Nasal cavity respiratory epithelium epithelial cell of viscerocranial mucosa (primary cell): Measurements from ENCODE around the gene MRPS21. TPM values are rescaled to one million over a fixed set of nuclear protein-coding genes. Genes with fewer than 3 reads are reported as not detected.

ENCODE experiments used
- total RNA-seq: library from RNA; depleted of rRNA; stranded (reverse); fragments of >200 nt; gene quantifications from 2 replicates; pipeline ENCODE4 v1.2.3, GENCODE V29; 2014

Gene MRPS21
- 29.0 and 37.6 TPM in 2 replicates for total RNA-seq

GRCh38 chr1:150293433-150294253 is at the start of gene MRPS21:
Gene MRPS21 (plus strand): TSS chr1:150293861. CDS start chr1:150294367, 506 bp downstream.

DNA sequence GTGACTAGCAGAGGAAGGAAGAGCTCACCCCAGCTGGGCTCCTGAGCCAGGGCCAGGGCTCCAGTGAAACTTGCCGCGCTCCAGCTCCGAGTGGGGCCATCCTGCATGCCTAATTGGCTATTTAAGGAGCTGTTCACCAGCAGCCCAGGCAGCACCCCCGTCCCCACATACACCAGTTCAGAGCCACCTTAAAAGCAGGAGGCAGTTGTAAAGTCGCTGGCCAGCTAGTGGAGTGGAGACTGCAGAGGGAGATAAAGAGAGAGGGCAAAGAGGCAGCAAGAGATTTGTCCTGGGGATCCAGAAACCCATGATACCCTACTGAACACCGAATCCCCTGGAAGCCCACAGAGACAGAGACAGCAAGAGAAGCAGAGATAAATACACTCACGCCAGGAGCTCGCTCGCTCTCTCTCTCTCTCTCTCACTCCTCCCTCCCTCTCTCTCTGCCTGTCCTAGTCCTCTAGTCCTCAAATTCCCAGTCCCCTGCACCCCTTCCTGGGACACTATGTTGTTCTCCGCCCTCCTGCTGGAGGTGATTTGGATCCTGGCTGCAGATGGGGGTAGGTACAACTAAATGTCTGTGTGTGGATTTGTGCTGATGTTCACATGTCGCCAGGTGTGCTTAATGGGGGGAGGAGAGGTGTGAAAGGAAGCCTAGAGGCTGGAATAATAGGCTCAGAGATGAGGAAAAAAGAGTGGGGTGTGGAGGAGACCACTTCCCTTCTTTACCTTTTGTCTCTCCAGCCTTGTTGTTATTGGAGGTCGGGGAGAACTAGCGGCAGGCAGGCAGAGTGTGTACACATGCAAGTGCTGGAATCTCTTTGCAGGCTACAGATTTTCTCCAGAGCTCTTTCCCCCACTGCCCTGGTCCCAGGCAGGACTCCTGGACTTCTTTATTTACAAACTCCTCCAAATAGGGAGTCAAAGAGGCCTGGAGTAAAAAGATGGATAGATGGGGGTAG is 35.8 kb upstream of the MRPS21 start, which contains the start of gene CA14:
Gene CA14 (plus strand): TSS at position 151 of the 962 bp plus-strand sequence. CDS start 355 bp downstream, at position 506.

DNA sequence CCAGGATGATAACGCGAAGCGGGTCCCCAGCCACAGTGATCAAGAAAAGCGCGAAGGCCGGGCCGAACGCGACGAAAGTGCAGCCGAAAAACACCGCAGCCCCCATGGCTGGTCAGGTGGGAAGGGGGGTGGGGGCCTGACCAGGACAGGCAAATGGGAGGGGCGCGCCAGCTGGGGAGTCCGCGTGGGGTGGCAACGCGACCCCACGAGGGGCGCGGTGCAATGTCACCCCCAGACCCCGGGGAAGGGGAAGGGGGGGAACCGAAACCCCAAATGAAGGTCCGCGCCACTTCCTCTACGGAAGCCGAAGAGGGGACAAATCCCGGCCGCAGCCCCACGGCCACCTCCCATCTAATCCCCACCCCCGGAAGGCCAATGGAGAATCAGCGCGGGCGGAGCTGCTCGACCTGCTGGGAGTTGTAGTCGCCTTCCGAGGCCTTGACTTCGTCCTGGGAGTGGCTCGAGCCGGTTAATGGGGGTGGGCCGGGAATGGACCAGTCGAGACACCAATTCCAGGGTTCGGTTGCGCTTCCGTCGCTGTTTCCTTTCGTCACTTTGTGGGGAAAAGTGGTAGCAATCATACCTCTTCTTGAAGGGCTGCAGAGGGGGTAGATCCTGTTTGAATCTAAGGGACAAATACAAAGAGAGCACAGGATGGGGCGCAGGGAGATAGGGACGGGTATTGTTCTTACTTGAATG is 24.8 kb upstream of the MRPS21 start, which contains the start of gene APH1A:
Gene APH1A (minus strand): TSS at position 312 of the 699 bp plus-strand sequence. CDS start 206 bp downstream, at position 106.

GRCh38 chr1:150281758-150282557 is 11.7 kb upstream of the MRPS21 start, which contains the start of gene CIART:
Gene CIART (plus strand): TSS chr1:150282554. CDS start chr1:150283268, 714 bp downstream.

Other genes with a start within 250 kb of the MRPS21 start
- 22.2 and 32.2 TPM in 2 replicates for gene VPS45, start 226.1 kb upstream of the MRPS21 start, total RNA-seq
- gene PLEKHO1, start 143.9 kb upstream of the MRPS21 start, total RNA-seq, result 5.8 and 6.0 TPM in 2 replicates
- 15.7 and 16.2 TPM in 2 replicates for gene ANP32E, start 57.7 kb upstream of the MRPS21 start, total RNA-seq
- not detected in 2 replicates for gene CA14, start 36.1 kb upstream of the MRPS21 start, total RNA-seq
- 107 and 132 TPM in 2 replicates for gene APH1A, start 24.8 kb upstream of the MRPS21 start, total RNA-seq
- gene C1orf54, start 21.1 kb upstream of the MRPS21 start, total RNA-seq, result 0.68 and 0.85 TPM in 2 replicates
- 2.7 and 4.8 TPM in 2 replicates for gene CIART, start 11.3 kb upstream of the MRPS21 start, total RNA-seq
- 27.3 and 35.5 TPM in 2 replicates for gene PRPF3, start 27.7 kb downstream of the MRPS21 start, total RNA-seq
- 7.5 and 12.9 TPM in 2 replicates for gene RPRD2, start 70.3 kb downstream of the MRPS21 start, total RNA-seq
- 24.6 and 46.8 TPM in 2 replicates for gene TARS2, start 193.6 kb downstream of the MRPS21 start, total RNA-seq
- 5.1 and 7.0 TPM in 2 replicates for gene ECM1, start 214.2 kb downstream of the MRPS21 start, total RNA-seq
- 0.34 TPM in 1 of 2 replicates, not detected in the other for gene FALEC, start 221.9 kb downstream of the MRPS21 start, total RNA-seq